Esophagus mucosa (tissue), 1 donor: ENCODE results near the gene ETV5. TPM values are rescaled to one million over a fixed set of nuclear protein-coding genes. Genes with fewer than 3 reads are reported as not detected.
A peak's percentile ranks its signal among the peaks of the same experiment; 100 is the strongest.
"Not testable (repeated sequence)": the region's sequence is repeated elsewhere in the genome, so short reads cannot be mapped to it uniquely, and the experiment has no call there.

ENCODE experiments used
- ATAC-seq: fragments of 200-7000 bp; cut with Tn5 transposase; one replicate; pipeline ENCODE4 v1.9.1; 2020
- total RNA-seq: library from RNA; stranded (reverse); gene quantifications from one replicate; pipeline ENCODE4 v1.2.4, GENCODE V29; 2023
- donor health status: DM: yes; HTN: yes; CAD: no.

The ETV5 gene
- total RNA-seq, 1 donor from 2014 or later = 4.3 TPM

DNA sequence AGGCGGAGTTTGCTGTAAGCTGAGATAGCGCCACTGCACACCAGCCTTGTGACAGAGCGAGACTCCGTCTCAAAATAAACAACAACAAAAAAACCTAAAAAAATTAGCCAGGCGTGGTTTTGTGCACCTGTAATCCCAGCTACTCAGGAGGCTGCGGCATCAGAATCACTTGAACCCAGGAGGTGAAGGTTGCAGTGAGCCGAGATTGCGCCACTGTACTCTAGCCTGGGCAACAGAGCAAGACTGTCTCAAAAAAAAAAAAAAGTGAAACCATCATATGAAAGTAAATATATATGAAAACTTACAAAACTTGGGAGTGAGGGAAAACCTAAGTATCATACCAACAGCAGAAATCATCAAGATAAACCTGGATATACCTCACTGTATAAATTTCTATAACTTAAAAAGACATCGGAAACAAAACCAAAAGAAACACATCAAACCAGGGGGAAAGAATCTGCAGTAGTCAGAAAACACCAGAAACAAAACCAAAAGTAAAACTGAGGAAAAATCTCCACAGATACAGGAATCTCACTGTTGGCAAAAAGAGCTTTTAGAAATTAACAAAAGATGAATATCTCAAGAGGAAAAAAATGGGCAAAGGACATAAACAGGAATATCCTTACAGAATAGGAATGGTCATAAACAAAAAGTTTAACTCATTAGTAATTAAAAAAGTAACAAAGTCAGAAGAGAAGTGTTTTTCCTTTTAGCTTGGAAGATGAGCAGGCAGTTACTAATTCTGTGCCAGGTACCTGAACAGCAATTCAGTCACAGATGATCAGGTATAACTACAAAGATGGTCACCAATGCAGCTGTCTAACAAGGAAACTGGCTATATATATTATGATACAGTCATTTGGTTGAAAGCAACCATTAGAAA is 41.3 kb downstream of the ETV5 start:
- no peak for ATAC-seq

DNA sequence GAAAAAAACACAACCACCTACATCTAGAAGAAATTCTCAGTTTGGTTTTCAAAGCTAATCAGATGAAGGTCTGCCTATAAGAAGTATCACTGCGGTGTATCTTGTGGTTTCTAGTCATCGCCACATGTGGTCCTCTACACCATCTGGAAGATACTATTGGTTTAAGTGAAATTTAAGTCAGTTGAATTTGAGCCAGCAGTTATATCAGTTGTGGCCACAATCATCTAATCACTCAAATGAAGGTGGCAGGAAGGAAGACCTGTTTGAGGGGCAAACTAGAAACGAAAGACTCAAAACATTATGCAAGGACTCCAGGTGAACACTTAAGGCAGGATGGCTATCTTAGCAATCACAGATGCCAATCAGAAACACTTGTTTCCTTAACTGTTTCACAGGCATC is 48.7 kb downstream of the ETV5 start:
- ATAC-seq = no peak

DNA sequence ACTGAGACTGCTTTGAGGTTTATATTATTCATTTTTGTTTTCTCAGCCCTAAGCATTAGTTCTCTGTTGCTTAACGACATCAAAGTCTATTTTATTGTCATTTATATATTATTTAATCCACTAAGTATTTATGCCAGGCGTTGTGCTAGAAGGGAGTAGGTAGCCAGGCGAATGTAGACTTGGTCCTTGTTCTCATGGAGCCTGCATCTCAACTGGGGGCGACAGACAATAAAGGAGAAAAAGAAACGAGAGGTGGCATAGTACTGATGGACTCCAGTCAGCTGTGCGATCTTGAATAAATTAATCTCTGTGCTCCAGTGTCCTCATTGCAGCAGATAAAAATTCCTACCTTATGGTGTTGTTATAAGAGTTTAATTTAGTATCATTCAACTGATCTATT is 49.7 kb downstream of the ETV5 start:
- no peak for ATAC-seq

DNA sequence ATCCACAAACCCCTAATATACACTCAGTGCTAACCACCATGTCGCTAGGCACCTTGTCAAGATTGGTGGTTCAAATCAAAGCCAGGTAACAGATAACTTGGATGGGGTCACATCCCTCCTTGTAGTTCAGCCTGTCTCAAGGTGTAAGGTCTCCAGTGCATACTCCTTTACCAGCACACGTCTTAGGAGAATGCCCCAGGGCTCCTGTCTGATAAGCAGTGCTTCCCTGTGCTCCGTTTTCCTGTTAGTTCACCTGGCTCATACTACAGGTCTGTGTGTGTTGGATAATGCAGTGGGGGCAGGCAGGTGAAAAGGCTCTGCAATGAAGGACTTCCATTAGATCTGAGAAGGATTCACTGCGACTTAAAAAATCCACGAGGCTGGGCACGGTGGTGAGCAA is 50.7 kb downstream of the ETV5 start:
- ATAC-seq = no peak

DNA sequence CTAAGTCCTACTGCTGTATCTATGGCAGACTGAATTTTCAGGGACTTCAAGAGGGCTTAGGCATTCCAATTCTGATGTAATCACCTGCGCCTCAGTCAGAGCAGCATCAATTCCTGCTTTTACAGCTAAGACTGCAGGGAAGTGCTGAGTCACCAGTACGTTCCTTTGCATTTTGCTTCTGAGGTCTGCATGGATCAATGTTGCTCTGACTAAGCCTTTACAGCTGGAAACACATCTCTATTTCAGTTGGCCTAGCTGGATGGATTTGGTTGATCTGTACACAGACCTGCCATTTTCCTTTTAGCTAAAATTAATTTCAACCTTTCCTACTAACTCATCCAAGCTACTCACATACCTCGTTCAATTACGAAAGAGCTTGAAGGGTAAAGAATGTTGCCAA is 51.3 kb downstream of the ETV5 start:
- peak; percentile 48 for ATAC-seq

DNA sequence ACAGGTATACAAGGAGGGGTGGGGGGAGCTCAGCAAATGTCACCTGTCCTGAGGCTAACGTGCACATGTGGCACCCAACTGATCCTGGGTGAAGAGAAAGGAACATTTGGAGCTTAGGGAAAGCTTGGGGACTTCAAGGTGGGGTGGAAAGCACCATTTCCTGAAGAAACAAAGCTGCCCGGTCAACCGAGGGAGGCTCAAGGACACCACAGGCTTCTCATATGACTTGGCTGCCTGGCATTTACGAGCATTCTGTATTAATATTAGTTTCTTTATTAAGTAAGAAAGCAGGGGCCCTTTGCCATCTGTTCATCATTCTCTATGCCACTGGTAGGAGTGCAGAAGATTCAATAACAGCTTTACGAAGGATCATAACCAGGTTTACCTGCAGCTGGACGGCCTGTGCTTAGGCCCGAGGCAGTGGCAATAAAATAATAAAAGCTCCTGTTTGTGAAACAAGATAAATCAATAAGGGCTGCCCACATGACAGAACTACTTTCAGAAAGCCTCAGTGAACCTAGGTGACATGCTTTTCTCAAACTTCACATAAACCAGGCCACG is 54.0 kb downstream of the ETV5 start:
- no peak for ATAC-seq

DNA sequence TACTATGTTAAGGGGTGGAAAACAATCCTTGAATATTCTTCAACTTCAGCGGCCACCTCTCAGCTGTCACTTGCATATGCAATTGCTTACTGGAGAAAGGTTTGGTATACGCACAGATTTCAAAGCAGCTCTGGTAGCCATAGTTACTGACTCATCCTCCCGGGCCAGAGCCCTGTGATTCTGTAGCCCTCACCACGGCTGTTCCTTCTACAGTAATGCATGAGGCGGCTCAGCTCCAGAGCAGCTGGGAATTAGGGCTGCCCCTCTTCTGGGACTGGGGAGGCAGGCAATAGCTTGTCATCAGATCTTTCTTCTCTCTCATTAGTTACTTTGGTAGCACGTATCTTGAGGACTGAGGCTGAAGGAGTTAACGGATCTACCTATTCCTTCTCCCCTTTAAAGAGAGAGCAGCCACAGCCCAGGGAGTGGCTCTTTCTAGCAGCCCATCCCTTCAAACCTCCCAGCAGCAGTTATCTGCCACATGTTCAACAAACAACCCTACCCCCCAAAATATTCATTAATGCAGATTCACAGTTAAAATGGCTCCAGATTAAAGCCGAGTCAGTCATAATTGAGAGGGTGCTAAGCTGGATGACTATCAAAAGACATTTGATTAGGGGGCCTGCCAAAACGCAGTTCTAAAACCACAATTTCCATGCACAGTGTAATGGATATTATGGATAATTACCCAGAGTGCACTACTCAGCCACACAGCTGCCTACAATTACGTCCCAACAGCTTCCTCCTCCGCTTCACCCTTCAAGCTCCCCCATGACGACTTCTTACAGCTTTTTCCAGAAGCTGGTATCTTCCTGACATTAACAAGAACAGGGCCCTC is 54.7 kb downstream of the ETV5 start:
- ATAC-seq = no peak

DNA sequence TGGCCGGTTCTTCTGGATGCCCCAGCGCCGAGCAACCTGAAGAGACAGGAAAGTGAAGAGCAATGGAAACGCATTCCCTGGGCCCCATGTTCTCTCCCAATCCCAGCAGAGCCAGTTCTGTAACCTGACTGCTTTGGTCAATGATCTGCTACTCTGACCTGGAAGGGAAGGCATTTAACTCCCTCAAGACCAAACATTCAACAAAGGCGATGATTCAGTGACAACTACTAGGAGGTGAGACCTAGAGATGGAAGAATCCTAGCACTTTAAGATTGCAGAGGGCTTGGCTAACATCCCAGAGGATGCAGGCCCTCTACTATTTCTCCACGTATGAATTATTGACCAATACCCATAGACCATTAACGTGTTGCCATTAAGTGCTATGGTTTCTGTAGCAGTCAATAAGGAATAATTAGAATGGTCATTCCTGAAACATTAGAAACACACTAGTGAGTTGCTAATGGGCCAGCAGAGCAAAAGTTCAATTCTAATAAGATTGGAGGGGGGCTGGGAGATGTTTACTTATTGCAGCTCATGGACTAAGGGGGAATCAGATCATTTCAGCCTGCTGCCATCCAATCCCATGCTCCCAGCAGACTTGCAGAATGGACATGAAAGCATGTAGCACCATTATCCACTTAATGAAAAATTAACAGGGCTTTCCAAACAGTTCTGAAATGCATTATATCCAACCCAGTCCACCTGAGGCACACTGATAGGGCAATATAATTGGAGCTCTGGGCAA is 56.6 kb downstream of the ETV5 start:
- ATAC-seq = no peak

DNA sequence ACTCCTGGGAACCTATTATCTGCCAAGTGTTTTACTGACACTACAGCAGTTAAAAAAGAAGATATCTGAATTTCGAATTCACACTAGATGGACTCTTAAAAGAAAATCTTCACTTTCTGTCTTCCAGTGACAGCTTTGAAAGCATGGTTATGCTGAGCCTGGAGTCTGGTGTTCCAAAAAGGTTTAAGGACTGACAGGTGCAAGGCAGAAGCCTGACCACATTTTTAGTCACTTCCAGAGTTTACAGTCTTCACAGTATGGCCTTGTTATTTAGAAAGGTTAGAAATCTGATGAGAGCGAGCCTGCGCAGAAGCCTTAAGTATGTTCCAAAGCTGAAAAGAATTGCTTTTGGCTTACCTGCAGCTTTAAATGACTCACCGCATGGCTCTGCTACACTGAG is 59.9 kb downstream of the ETV5 start:
- ATAC-seq = no peak

DNA sequence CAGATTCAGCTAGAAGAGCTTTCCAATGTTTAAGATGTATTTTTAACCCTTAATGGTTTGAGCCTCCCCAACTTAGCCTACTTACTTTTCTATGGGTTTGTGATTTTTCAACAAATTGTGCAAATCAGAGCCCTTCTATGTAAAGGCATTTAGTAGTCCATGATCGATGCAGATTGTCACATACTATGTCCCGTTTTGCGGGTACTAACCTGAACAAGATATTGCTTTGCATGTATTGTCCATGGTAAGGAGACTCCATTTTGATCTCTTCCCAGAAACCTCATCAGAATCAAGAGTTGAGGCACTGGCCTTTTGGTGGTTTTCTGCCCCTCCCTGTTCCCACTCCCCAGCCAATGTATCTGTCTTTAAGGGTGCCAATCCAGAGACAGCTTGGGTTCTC is 60.8 kb downstream of the ETV5 start:
- ATAC-seq = no peak

DNA sequence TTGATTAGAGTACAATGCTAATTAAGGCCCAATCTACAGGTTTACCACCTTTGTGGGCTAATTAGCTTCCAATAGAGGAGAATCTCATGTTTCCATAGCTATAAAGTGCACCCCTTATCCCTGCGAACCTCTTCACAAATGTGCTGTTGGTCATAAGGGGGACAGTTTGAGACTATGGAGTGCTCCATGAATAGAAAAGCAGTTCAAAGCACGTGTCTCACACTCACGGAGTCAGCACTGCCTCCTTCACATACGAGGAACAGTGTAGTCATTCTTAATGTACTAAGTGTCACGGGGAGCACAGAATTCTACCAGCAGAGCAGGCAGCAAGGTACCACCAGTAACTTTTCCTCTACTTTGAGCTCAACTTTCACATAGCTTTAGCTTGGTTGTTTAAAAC is 62.1 kb downstream of the ETV5 start:
- no peak for ATAC-seq

DNA sequence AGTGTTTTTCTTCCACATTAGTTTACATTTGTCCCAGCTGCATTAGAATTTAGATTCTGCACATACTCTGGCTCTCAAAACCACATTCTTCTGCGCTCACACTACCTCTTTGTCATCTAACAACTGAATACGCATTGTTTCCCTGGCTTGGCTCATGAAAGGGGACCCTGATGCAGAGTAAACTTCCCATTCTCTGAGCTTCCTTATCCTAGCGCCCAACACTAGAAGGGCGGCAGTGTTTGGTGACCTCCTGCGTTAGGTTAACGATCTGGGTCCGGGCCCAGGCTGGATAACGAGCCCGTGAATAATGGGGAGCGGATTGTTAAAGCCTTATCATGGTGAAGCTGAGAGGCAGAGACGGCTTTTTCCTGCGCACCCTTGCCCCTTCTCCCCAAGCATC is 63.9 kb downstream of the ETV5 start:
- ATAC-seq = no peak

DNA sequence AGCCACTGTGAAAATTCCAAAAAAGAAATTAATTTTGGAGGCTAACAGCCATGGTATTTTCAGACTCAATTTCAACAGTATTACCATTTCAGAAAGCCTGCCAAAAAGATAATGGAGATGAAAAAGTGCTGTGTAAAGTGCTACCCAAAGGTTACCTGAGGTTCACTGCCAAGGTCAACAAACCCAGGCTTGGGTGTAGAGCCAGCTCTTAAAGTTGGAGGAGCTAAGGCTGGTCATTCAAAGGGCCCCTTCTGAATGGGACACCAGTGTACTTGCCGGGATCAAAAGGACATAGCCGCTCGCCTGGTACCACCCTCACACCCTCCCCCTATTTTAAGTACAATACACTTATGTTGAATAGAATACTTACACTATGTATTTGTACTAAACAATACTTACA is 64.5 kb downstream of the ETV5 start:
- no peak for ATAC-seq

DNA sequence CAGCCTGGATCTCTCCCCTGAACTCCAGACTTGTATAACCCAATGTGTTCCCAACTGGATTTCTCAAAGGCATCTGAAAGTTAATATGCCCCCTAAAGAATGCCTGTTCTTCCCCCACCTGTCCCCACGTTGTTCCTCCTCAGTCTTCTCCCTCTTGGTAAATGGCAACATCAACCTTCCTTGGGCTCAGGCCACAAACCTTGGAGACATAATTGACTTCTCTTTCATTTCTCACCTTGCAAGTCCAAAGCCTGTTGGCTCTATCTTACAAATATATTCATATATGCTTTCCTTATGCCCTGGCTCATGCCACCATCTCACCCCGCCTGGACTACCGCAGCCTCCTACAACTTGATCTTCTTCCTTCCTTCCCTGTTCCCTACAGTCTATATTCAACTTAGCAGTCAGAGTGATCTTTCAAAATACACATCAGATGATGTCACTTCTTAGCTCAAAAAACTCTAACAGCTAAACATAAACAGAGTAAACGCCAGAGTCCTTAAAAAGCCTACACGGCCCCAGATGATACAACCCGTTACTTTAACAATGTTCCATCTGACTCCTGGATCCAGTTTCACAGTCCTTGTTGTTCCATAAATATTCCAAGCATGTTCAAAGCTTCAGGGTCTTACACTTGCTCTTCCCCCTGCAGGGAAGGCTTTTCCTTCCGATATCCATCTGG is 66.2 kb downstream of the ETV5 start:
- no peak for ATAC-seq

DNA sequence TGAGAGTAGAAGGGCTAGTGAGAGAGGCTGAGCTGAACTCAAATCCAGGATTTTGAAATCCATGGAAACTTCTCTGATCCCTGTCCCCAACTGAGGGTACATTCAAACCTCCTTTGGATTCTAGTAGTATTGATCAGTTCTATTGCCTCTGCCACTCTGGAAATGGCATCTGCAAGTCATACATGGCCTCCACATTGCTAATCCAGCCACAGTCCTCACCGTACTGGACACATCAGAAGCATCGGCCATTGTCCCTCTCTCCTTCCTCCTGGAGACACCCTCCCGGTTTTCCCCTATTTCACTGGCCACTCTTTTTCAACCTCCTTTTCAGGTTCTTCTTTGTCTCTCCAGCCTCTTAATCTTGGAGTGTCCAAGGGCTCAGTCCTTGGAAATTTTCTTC is 66.9 kb downstream of the ETV5 start:
- no peak for ATAC-seq

DNA sequence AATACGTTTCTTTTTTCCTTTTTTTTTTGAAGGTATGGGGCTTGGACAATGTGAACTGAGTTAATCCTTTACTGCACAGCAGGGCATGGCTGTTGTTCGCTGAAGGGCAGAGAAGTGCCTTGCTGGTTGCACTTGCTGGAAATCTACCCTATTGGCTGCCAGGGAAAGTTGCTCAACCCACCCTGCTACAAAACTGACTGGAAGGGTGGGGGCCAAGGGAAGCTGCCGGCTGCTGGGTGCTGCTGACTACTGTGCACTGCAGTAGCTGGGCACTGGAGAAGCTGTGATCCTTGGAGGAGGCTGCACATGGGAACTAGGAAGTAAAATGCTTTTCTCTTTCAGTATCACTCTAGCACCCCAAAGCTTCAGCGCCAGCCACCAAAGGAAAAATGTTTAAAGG is 70.5 kb downstream of the ETV5 start:
- ATAC-seq = no peak

DNA sequence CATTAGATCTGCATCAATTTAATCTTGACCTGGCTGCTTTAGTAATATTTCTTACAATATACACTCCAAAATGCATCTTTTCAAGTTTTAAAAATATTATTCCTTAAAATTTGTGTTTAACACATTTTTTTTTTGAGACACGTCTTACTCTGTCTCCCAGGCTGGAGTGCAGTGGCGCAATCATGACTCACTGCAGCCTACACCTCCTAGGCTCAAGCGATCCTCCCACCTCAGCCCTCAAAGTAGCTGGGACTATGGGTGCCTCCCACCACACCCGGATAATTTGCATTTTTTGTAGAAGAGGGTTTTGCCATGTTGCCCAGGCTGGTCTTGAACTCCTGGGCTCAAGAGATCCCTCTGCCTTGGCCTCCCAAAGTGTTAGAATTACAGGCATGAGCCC is 73.6 kb downstream of the ETV5 start:
- no peak for ATAC-seq

DNA sequence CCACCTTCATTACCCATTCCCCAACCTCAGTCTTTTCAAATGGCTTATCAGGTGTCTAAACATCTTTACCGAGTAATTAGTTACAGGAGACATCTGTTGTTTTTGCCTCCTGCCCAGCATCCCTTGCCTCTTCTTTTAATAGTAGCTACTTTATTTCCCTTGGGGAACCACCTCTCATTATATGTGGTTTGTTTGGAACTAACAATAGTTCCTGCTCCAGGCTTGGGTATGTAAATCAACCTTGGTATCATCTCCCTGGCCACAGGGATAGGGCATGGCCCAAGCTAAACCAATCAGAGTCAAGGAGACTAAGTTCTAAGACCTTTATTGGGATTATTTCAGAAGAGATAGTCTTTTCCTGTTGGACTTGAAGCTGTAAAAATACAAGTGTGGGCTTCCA is 76.6 kb downstream of the ETV5 start:
- no peak for ATAC-seq

DNA sequence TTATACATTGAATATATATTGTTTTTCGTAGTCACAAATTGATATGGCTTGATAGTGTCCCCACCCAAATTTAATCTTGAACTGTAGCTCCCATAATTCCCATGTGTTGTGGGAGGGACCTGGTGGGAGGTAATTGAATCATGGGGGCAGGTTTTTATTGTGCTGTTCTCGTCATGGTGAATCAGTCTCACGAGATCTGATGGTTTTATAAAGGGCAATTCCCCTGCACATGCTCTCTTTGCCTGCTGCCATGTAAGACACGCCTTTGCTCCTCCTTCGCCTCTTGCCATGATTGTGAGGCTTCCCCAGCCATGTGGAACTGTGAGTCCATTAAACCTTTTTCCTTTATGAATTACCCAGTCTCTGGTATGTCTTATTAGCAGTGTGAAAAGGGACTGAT is 82.9 kb downstream of the ETV5 start:
- not testable (repeated sequence) for ATAC-seq

DNA sequence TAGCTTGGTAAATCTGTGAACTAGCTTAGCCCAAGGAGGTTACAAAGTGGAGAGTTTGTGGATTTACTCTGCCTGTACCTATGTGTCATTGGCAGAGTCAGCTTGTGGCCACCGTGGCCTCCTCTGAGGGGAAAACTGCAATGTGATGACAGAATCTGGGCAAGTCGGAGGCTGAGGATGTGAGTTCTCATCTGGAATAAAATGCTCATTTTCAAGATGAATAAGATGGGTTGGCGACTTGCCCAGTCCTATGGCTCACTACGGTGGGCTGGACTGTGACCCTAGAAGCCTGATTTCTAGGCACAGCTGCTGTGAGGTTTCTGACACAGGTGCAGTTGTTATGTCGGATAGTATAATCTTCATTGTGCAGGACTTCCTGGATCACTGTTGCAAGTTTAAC is 83.7 kb downstream of the ETV5 start:
- no peak for ATAC-seq

DNA sequence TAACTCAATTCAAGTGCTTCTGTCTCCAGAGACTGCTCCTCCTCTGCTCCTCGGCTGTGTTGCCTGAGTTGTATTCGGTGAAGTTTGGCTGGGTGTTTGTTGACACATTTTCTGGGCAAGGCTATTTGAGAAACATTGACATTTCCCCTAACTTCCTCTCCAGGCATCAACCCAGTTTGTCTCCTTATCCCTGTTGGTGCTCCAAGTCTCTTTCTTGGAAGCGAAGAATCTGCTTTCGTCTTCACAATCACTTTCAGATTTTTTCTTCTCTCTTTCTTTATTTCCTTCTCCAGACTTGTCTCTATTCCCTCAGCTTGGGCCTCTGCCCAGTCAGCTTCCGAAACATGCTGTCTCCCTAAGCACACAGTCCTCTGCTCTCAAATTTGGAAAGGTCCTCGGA is 84.7 kb downstream of the ETV5 start:
- ATAC-seq = no peak

DNA sequence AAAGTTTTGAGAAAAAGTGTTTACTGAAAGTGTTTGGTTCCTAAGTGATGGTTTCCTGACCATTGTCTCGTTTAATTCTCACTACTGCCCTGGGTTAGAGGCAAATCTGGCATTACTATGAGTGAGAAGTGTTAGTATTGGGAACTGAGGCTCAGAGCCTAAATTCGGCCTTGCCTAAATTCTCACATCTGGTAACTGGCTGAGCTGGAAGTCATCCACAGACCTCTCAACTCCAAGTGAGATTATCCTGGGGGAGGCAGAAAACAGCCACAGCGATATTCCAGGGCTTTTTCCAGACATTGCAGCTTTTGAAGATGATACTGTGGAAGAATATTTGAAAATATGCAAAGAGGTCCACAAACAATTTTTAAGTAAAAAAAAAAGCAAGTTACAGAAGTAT is 86.0 kb downstream of the ETV5 start:
- no peak for ATAC-seq
